Liver (tissue), 9 donors: Measurements from ENCODE around the gene PLEK2. TPM values are rescaled to one million over a fixed set of nuclear protein-coding genes. Genes with fewer than 3 reads are reported as not detected.
"Not testable (repeated sequence)": the region's sequence is repeated elsewhere in the genome, so short reads cannot be mapped to it uniquely, and the experiment has no call there.

Experiments used
- DNase-seq: peaks from one replicate; pipeline ENCODE4 v3.0.0-alpha.2; 2017; ENCODE audit warnings: low spot score
- H3K27ac ChIP-seq, 2 donors: one replicate each; pipeline ENCODE4 v1.7.0; 2013; ENCODE audit warnings: inconsistent platforms in 2 of 2, low read length in 2 of 2, control low read depth in 1 of 2, low read depth in 1 of 2, mild to moderate bottlenecking in 1 of 2
- H3K27me3 ChIP-seq, 4 donors: one replicate each; pipeline versions ENCODE4 v1.6.1 to v1.7.0; 2013; ENCODE audit warnings: low read length in 3 of 4, inconsistent platforms in 1 of 4, mild to moderate bottlenecking in 1 of 4, moderate library complexity in 1 of 4; ENCODE audit not compliant: control insufficient read depth in 4 of 4, insufficient read depth in 4 of 4
- H3K36me3 ChIP-seq, 4 donors: one replicate each; pipeline versions ENCODE4 v1.6.1 to v1.7.0; 2013; ENCODE audit warnings: low read length in 3 of 4, mild to moderate bottlenecking in 3 of 4, low read depth in 1 of 4, moderate library complexity in 1 of 4; ENCODE audit not compliant: control insufficient read depth in 4 of 4, insufficient read depth in 3 of 4
- H3K4me1 ChIP-seq, 4 donors: one replicate each; pipeline versions ENCODE4 v1.6.1 to v1.7.0; 2013; ENCODE audit warnings: low read length in 3 of 4, mild to moderate bottlenecking in 3 of 4, moderate library complexity in 1 of 4; ENCODE audit not compliant: control insufficient read depth in 4 of 4, insufficient read depth in 4 of 4
- H3K4me3 ChIP-seq, 3 donors: one replicate each; pipeline versions ENCODE4 v1.6.1 to v1.7.0; 2013; ENCODE audit warnings: low read length in 3 of 3, control low read depth in 1 of 3, low read depth in 1 of 3, mild to moderate bottlenecking in 1 of 3
- H3K9ac ChIP-seq, 2 donors: one replicate each; pipeline ENCODE4 v1.7.0; 2013; ENCODE audit warnings: low read length in 2 of 2, mild to moderate bottlenecking in 2 of 2, moderate library complexity in 2 of 2, control low read depth in 1 of 2, low read depth in 1 of 2
- H3K9me3 ChIP-seq, 4 donors: one replicate each; pipeline versions ENCODE4 v1.6.1 to v1.7.0; 2013; ENCODE audit warnings: low read length in 3 of 4; ENCODE audit not compliant: control insufficient read depth in 4 of 4
- ATF3 ChIP-seq: IDR thresholded peaks from 2 replicates; pipeline ENCODE4 v1.6.1; 2016; ENCODE audit warnings: antibody characterized with exemption
- EGR1 ChIP-seq, 2 donors: IDR thresholded peaks; 2 replicates each; pipeline ENCODE4 v1.6.1; 2016 to 2018; ENCODE audit warnings: antibody characterized with exemption in 2 of 2, low read depth in 2 of 2
- FOXA1 ChIP-seq: IDR thresholded peaks from 2 replicates; pipeline ENCODE4 v1.6.1; 2016; ENCODE audit warnings: antibody characterized with exemption
- FOXA2 ChIP-seq: IDR thresholded peaks from 2 replicates; pipeline ENCODE4 v1.6.1; 2016; ENCODE audit warnings: antibody characterized with exemption
- GABPA ChIP-seq, 2 donors: IDR thresholded peaks in 1 of 2; conservative IDR thresholded peaks in 1 of 2; 2 replicates each; pipeline ENCODE4 v1.6.1; 2016; ENCODE audit warnings: antibody characterized with exemption in 2 of 2, mild to moderate bottlenecking in 1 of 2, moderate library complexity in 1 of 2
- HNF4A ChIP-seq, 2 donors: conservative IDR thresholded peaks; 2 replicates each; pipeline ENCODE4 v1.6.1; 2016; ENCODE audit warnings: antibody characterized with exemption in 2 of 2, mild to moderate bottlenecking in 2 of 2
- HNF4G ChIP-seq: IDR thresholded peaks from 2 replicates; pipeline ENCODE4 v1.6.1; 2016; ENCODE audit warnings: antibody characterized with exemption
- JUND ChIP-seq, 2 donors: IDR thresholded peaks; 2 replicates each; pipeline ENCODE4 v1.6.1; 2016; ENCODE audit warnings: antibody characterized with exemption in 2 of 2
- MAX ChIP-seq: IDR thresholded peaks from 2 replicates; pipeline ENCODE4 v1.6.1; 2016; ENCODE audit warnings: antibody characterized with exemption
- NR2F2 ChIP-seq: IDR thresholded peaks from 2 replicates; pipeline ENCODE4 v1.6.1; 2016; ENCODE audit warnings: antibody characterized with exemption
- RAD21 ChIP-seq, 2 donors: IDR thresholded peaks; 2 replicates each; pipeline ENCODE4 v1.6.1; 2016; ENCODE audit warnings: antibody characterized with exemption in 2 of 2, mild to moderate bottlenecking in 2 of 2
- REST ChIP-seq: IDR thresholded peaks from 2 replicates; pipeline ENCODE4 v1.6.1; 2016; ENCODE audit warnings: antibody characterized with exemption, mild to moderate bottlenecking
- RXRA ChIP-seq, 2 donors: IDR thresholded peaks; 2 replicates each; pipeline ENCODE4 v1.6.1; 2017 to 2018; ENCODE audit warnings: antibody characterized with exemption in 2 of 2, mild to moderate bottlenecking in 1 of 2
- SP1 ChIP-seq: IDR thresholded peaks from 2 replicates; pipeline ENCODE4 v1.6.1; 2018; ENCODE audit warnings: antibody characterized with exemption, mild to moderate bottlenecking
- TAF1 ChIP-seq: conservative IDR thresholded peaks from 2 replicates; pipeline ENCODE4 v1.6.1; 2016; ENCODE audit warnings: antibody characterized with exemption, mild to moderate bottlenecking
- YY1 ChIP-seq: IDR thresholded peaks from 2 replicates; pipeline ENCODE4 v1.6.1; 2016; ENCODE audit warnings: antibody characterized with exemption, mild to moderate bottlenecking
- ZBTB33 ChIP-seq: IDR thresholded peaks from 2 replicates; pipeline ENCODE4 v1.6.1; 2016; ENCODE audit warnings: antibody characterized with exemption
- WGBS: extraction: QIAGEN DNeasy Blood & Tissue Kit; methylation state at CpG from one replicate; pipeline ENCODE4 v1.1.7; 2013; 5-methylcytosine and 5-hydroxymethylcytosine counted together
- polyA plus RNA-seq, 2 donors: library from polyadenylated mRNA; stranded (reverse) in 1 of 2; unstranded in 1 of 2; fragments of 200-250 nt in 1 of 2; fragments of >200 nt in 1 of 2; fragmentation: Nextera tagmentation in 1 of 2; extraction: Ambion mirVana in 1 of 2; gene quantifications; one replicate each; pipeline versions ENCODE4 v1.2.1 to v1.2.3, GENCODE V29; 2013 to 2015
- total RNA-seq, 2 donors: library from RNA; depleted of rRNA; stranded (reverse); fragments of >200 nt; gene quantifications; one replicate each; pipeline ENCODE4 v1.2.3, GENCODE V29; 2014
- TF ChIP-seq, protein P1 (sequence below): fragments of 150-350 bp; IDR thresholded peaks from 2 replicates; pipeline ENCODE4 v1.5.1; 2017; ENCODE audit warnings: improper control_type of control experiment, low read depth, low read length; ENCODE audit not compliant: missing input control
- donor health status: healthy.
- donor health status: healthy.
- donor health status: healthy.
- donor health status: healthy.
- donor health status: healthy.

Gene PLEK2
- total and polyA plus RNA-seq, 4 donors: 6.1 to 17.4 (median 11.2) TPM

GRCh38 chr14:67410313-67410712 lies 1.7 kb downstream of the PLEK2 start:
- Histone ChIP-seq H3K27ac (no peak overlapping the region), H3K36me3 (no peaks in the 10 kb centered on the region), H3K4me3 (no peak overlapping the region), H3K4me1 (peaks cover 4 to 15% (median 9%) of the 10 kb centered on the region in 4 donors), H3K27me3 (no peaks in the 10 kb centered on the region), H3K9ac (no peak overlapping the region), H3K9me3 (no peaks in the 10 kb centered on the region)
- TF ChIP-seq FOXA2: no peak
- TF ChIP-seq SP1: peak; percentile 31
- TF ChIP-seq HNF4A (conservative IDR thresholded peaks at IDR 0.05): peak; percentile 32 to 52
- peak; percentile 14 for TF ChIP-seq YY1
- no peak for TF ChIP-seq HNF4G
- 52% methylated on average over 9 of the region's 9 CpGs for WGBS
- DNase-seq: peak; percentile 82

DNA sequence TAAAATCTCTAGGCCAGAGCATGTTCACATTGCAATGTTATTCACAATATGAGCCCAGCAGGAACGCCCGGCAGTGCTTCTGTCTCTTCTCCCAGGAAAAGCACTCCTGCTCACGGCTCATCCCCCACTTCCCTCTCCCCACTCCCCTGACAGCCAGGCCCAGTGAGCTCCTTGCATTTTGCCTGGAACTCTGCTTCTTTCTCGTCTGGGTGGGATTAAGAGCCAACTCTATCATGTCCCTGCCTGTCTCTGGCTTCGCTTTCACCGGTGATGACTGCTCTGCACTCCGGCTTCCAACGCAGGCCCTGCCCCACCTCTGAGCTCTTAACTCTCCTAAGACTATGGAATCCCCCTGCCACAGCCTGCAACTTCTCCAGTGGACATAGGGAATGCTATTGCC lies 2.5 kb downstream of the PLEK2 start:
- 90% methylated on average over 8 of the region's 8 CpGs for WGBS
- TF ChIP-seq MAX: no peak
- TF ChIP-seq TAF1: no peak
- TF ChIP-seq RXRA (IDR thresholded peaks at IDR 0.05): no peak
- no peak for TF ChIP-seq YY1
- TF ChIP-seq RAD21 (IDR thresholded peaks at IDR 0.05): no peak
- no peak for TF ChIP-seq EGR1 (IDR thresholded peaks at IDR 0.05; ENCODE audit: low read depth in 2 of 2)
- no peak for TF ChIP-seq FOXA1
- no peak for TF ChIP-seq GABPA (IDR thresholded peaks at IDR 0.05 in 1 of 2, conservative IDR thresholded peaks at IDR 0.05 in 1 of 2)
- TF ChIP-seq SP1: no peak
- no peak for TF ChIP-seq NR2F2
- no peak for TF ChIP-seq HNF4G
- TF ChIP-seq REST: no peak
- no peak for TF ChIP-seq HNF4A (conservative IDR thresholded peaks at IDR 0.05)
- no peak for TF ChIP-seq FOXA2
- TF ChIP-seq ZBTB33: no peak
- TF ChIP-seq ATF3: no peak
- TF ChIP-seq, protein P1, sequence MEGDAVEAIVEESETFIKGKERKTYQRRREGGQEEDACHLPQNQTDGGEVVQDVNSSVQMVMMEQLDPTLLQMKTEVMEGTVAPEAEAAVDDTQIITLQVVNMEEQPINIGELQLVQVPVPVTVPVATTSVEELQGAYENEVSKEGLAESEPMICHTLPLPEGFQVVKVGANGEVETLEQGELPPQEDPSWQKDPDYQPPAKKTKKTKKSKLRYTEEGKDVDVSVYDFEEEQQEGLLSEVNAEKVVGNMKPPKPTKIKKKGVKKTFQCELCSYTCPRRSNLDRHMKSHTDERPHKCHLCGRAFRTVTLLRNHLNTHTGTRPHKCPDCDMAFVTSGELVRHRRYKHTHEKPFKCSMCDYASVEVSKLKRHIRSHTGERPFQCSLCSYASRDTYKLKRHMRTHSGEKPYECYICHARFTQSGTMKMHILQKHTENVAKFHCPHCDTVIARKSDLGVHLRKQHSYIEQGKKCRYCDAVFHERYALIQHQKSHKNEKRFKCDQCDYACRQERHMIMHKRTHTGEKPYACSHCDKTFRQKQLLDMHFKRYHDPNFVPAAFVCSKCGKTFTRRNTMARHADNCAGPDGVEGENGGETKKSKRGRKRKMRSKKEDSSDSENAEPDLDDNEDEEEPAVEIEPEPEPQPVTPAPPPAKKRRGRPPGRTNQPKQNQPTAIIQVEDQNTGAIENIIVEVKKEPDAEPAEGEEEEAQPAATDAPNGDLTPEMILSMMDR: no peak
- no peak for TF ChIP-seq JUND (IDR thresholded peaks at IDR 0.05)
- no peak overlapping the region for H3K4me3 ChIP-seq
- no peaks in the 10 kb centered on the region for H3K36me3 ChIP-seq
- peaks cover 4 to 15% (median 9%) of the 10 kb centered on the region in 4 donors for H3K4me1 ChIP-seq
- H3K9ac ChIP-seq: no peak overlapping the region
- DNase-seq: no peak
- no peaks in the 10 kb centered on the region for H3K9me3 ChIP-seq
- H3K27ac ChIP-seq: no peak overlapping the region
- no peaks in the 10 kb centered on the region for H3K27me3 ChIP-seq

DNA sequence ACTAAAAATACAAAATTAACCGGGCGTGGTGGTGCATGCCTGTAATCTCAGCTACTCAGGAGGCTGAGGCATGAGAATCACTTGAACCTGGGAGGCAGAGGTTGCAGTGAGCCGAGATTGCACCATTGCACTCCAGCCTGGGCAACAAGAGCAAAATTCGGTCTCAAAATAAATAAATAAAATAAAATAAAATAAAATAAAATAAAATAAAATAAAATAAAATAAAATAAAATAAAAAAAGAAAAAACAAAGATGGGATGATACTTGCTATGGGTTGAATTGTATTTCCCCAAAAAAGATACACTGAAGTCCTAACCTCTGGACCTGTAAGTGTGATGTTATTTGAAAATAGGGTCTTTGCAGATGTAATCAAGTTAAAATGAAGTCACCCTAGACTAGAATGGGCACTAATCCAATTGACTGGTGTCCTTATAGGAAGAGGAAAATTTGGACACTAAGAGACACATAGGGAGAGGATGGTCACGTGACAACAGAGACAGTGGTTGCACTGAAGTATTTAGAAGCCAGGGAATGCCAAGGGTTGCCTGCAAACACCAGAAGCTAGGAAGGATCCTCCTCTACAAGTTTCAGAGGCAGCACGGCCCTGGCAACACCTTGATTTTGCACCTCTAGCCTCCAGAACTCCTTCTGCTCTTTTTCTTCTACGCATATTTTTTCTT lies 3.7 kb downstream of the PLEK2 start:
- 87% methylated on average over 7 of the region's 7 CpGs for WGBS
- not testable (repeated sequence) for H3K4me3 ChIP-seq, DNase-seq

More for the DNA sequence above, 3.7 kb downstream of the PLEK2 start:
- not testable (repeated sequence) for H3K9ac ChIP-seq, H3K36me3 ChIP-seq, H3K27me3 ChIP-seq, H3K9me3 ChIP-seq, H3K27ac ChIP-seq
- peaks cover 4 to 15% (median 9%) of the 10 kb centered on the region in 4 donors for H3K4me1 ChIP-seq
